OCI-LY7 (cell line): Measurements from ENCODE around the gene CDC20B. TPM values are rescaled to one million over a fixed set of nuclear protein-coding genes. Genes with fewer than 3 reads are reported as not detected.

Experiments
- BruUV-seq: library from RNA; stranded (reverse); fragments of 400-500 nt; replicated peaks from 2 replicates; lab custom pipeline; 2021; lab: Mats Ljungman, UMichigan
- CTCF ChIA-PET: fragments of 300-600 bp; sonication (Branson Sonifier 250); formaldehyde crosslinking; loops from one replicate; lab custom pipeline; 2022; ENCODE audit warnings: antibody characterized with exemption; ENCODE audit not compliant: unreplicated experiment; lab: Charles Lee
- POLR2A ChIA-PET: fragments of 300-600 bp; sonication (Branson Sonifier 250); formaldehyde crosslinking; loops from one replicate; lab custom pipeline; 2022; ENCODE audit warnings: antibody characterized with exemption; lab: Charles Lee
- DNase-seq: peaks from one replicate; pipeline ENCODE4 v3.0.0-alpha.2; 2015; ENCODE audit warnings: low spot score
- H2AFZ ChIP-seq: fragments of 200-600 bp; sonication (generic), shearing (Covaris generic); 2 replicates; pipeline ENCODE4 v1.6.1; 2014; ENCODE audit warnings: mild to moderate bottlenecking, antibody characterized with exemption, low read length, moderate library complexity
- H3K27ac ChIP-seq: fragments of 200-600 bp; sonication (generic); 2 replicates; pipeline ENCODE4 v1.5.1; 2014; ENCODE audit warnings: mixed run types, low read depth, mild to moderate bottlenecking, moderate library complexity, low read length, inconsistent platforms; ENCODE audit not compliant: poor library complexity, severe bottlenecking
- H3K36me3 ChIP-seq: fragments of 200-600 bp; sonication (generic); 2 replicates; pipeline ENCODE4 v1.6.1; 2014; ENCODE audit warnings: mild to moderate bottlenecking, antibody characterized with exemption, low read length, moderate library complexity, mixed read lengths; ENCODE audit not compliant: insufficient read depth
- H3K4me1 ChIP-seq: fragments of 200-600 bp; sonication (generic); 2 replicates; pipeline ENCODE4 v1.5.1; 2014; ENCODE audit warnings: mild to moderate bottlenecking, low read length; ENCODE audit not compliant: insufficient read depth, poor library complexity, severe bottlenecking
- H3K4me2 ChIP-seq: fragments of 200-600 bp; sonication (generic); 2 replicates; pipeline ENCODE4 v1.6.1; 2014; ENCODE audit warnings: mild to moderate bottlenecking, low read length
- H3K4me3 ChIP-seq: fragments of 200-600 bp; sonication (generic); 2 replicates; pipeline ENCODE4 v1.5.1; 2014; ENCODE audit warnings: mild to moderate bottlenecking, low read depth, low read length; ENCODE audit not compliant: poor library complexity, severe bottlenecking
- H3K79me2 ChIP-seq: fragments of 200-600 bp; sonication (generic); 2 replicates; pipeline ENCODE4 v1.6.1; 2016; ENCODE audit warnings: low read depth, mild to moderate bottlenecking, low read length, moderate library complexity, mixed read lengths; ENCODE audit not compliant: insufficient read depth
- H3K9me2 ChIP-seq: fragments of 200-600 bp; sonication (generic); 2 replicates; pipeline ENCODE4 v1.6.1; 2016; ENCODE audit warnings: mild to moderate bottlenecking, low read length, mixed read lengths; ENCODE audit not compliant: insufficient read depth
- H3K9me3 ChIP-seq: fragments of 200-600 bp; sonication (generic); 2 replicates; pipeline ENCODE4 v1.6.1; 2014; ENCODE audit warnings: mild to moderate bottlenecking, mixed run types, low read length, mixed read lengths
- H4K20me1 ChIP-seq: fragments of 200-600 bp; sonication (generic); 2 replicates; pipeline ENCODE4 v1.6.1; 2014; ENCODE audit warnings: mild to moderate bottlenecking, antibody characterized with exemption, low read length, moderate library complexity, mixed read lengths; ENCODE audit not compliant: insufficient read depth
- EZH2phosphoT487 ChIP-seq: fragments of 200-600 bp; sonication (generic); IDR thresholded peaks from 2 replicates; pipeline ENCODE4 v1.6.1; 2018; ENCODE audit warnings: low read depth, borderline replicate concordance, mild to moderate bottlenecking, mixed run types, antibody characterized with exemption, low read length, moderate library complexity, mixed read lengths
- intact Hi-C: fragments of 100-400 bp; cut with micrococcal nuclease; formaldehyde crosslinking; loops from one replicate; pipeline ENCODE4 v1.10.0; 2022; ENCODE audit not compliant: unreplicated experiment
- total RNA-seq, 2 experiments: library from RNA; depleted of rRNA in 1 of 2; stranded (reverse); fragments of >200 nt in 1 of 2; shearing (Covaris generic) in 1 of 2; gene quantifications; 2 replicates each; pipeline ENCODE4 v1.2.3, GENCODE V29; 2014 to 2022
- TF ChIP-seq, protein P1 (sequence below): fragments of 200-600 bp; sonication (generic); conservative IDR thresholded peaks from 2 replicates; pipeline ENCODE4 v1.5.1; 2014; ENCODE audit warnings: mild to moderate bottlenecking, antibody characterized with exemption, low read length, moderate library complexity, mixed read lengths

Gene CDC20B
- total RNA-seq, 2 experiments from 2014 or later, result not detected

GRCh38 chr5:55073211-55073610 is 99.8 kb downstream of the CDC20B start:
- no peaks in the 10 kb centered on the region for H3K4me1 ChIP-seq
- CTCF ChIA-PET, result no interaction called here
- no peak overlapping the region for H3K4me3 ChIP-seq
- H3K79me2 ChIP-seq, result no peaks in the 10 kb centered on the region
- no peak overlapping the region for H3K27ac ChIP-seq
- no TSS peak for BruUV-seq
- TF ChIP-seq, protein P1, sequence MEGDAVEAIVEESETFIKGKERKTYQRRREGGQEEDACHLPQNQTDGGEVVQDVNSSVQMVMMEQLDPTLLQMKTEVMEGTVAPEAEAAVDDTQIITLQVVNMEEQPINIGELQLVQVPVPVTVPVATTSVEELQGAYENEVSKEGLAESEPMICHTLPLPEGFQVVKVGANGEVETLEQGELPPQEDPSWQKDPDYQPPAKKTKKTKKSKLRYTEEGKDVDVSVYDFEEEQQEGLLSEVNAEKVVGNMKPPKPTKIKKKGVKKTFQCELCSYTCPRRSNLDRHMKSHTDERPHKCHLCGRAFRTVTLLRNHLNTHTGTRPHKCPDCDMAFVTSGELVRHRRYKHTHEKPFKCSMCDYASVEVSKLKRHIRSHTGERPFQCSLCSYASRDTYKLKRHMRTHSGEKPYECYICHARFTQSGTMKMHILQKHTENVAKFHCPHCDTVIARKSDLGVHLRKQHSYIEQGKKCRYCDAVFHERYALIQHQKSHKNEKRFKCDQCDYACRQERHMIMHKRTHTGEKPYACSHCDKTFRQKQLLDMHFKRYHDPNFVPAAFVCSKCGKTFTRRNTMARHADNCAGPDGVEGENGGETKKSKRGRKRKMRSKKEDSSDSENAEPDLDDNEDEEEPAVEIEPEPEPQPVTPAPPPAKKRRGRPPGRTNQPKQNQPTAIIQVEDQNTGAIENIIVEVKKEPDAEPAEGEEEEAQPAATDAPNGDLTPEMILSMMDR, result no peak
- no peak for TF ChIP-seq EZH2phosphoT487
- H2AFZ ChIP-seq, result no peak overlapping the region
- DNase-seq, result no peak
- no peaks in the 10 kb centered on the region for H3K36me3 ChIP-seq
- no peaks in the 10 kb centered on the region for H3K9me3 ChIP-seq
- H3K9me2 ChIP-seq, result no peaks in the 10 kb centered on the region
- no peak overlapping the region for H3K4me2 ChIP-seq
- POLR2A ChIA-PET, result no interaction called here
- intact Hi-C loops, result no loop called here
- H4K20me1 ChIP-seq, result no peaks in the 10 kb centered on the region

- ChIA-PET CTCF (no interaction called here), POLR2A (interaction anchor here (0.6 kb wide), 1 partner anchor 871 kb away, joined by 3 read pairs; no protein-coding TSS in a partner anchor)
- no peaks in the 10 kb centered on the region for H3K9me3 ChIP-seq
- BruUV-seq, result no TSS peak
- no peaks in the 10 kb centered on the region for H3K4me1 ChIP-seq
- intact Hi-C loops, result no loop called here
- no peaks in the 10 kb centered on the region for H3K36me3 ChIP-seq
- no peak for DNase-seq
- no peak overlapping the region for H2AFZ ChIP-seq
- H3K9me2 ChIP-seq, result no peaks in the 10 kb centered on the region
- H3K79me2 ChIP-seq, result no peaks in the 10 kb centered on the region
- TF ChIP-seq EZH2phosphoT487, result no peak
- H3K4me3 ChIP-seq, result no peak overlapping the region
- no peak overlapping the region for H3K27ac ChIP-seq
- no peaks in the 10 kb centered on the region for H4K20me1 ChIP-seq
- no peak overlapping the region for H3K4me2 ChIP-seq
Measured at GRCh38 chr5:55072666-55073065, 100.3 kb downstream of the CDC20B start.

DNA sequence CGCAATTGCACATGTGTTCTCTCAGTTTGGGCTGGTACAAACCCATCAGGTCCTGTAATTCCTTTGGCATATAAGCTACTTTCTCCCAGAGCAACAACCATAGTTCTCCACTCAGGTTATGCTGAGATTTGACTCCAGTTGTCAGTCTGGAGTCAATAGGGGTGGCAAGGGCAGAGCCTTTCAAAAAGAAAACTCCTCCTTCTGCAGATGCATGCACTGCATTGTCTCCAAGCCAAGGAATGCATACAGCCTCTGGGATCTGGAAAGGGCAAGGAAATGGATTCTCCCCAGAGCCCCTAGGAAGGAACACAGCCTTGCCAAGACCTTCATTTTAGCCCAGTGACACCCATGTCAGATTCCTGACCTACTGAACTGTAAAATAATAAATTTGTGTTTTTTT is 101.6 kb downstream of the CDC20B start:
- intact Hi-C loops, result no loop called here
- Histone ChIP-seq H3K4me2 (no peak overlapping the region), H2AFZ (no peak overlapping the region), H3K36me3 (no peaks in the 10 kb centered on the region), H3K79me2 (no peaks in the 10 kb centered on the region), H3K9me2 (no peaks in the 10 kb centered on the region), H3K27ac (no peak overlapping the region), H3K9me3 (no peaks in the 10 kb centered on the region), H3K4me1 (no peaks in the 10 kb centered on the region), H3K4me3 (no peak overlapping the region), H4K20me1 (no peaks in the 10 kb centered on the region)
- no peak for DNase-seq
- TF ChIP-seq, protein P1, result no peak
- no peak for TF ChIP-seq EZH2phosphoT487
- BruUV-seq, result no TSS peak
- ChIA-PET CTCF (no interaction called here), POLR2A (interaction anchor here (0.9 kb wide), 1 partner anchor 87 kb away, joined by 3 read pairs; no protein-coding TSS in a partner anchor)
